HepG2 (cell line): ENCODE data around the gene INHA. TPM values are rescaled to one million over a fixed set of nuclear protein-coding genes. Genes with fewer than 3 reads are reported as not detected.

Experiments used
- ARID2 ChIP-seq: sonication (generic); formaldehyde crosslinking; IDR thresholded peaks from 2 replicates; pipeline ENCODE4 v1.8.1; 2022; ENCODE audit warnings: mild to moderate bottlenecking, missing genetic modification reagents, borderline replicate concordance
- ATF7-NPFF ChIP-seq: sonication (generic); formaldehyde crosslinking; IDR thresholded peaks from 2 replicates; pipeline ENCODE4 v1.8.1; 2023; ENCODE audit warnings: mild to moderate bottlenecking, low read depth, missing genetic modification reagents, moderate library complexity
- CEBPB ChIP-seq: IDR thresholded peaks from 2 replicates; pipeline ENCODE4 v1.6.1; 2011; ENCODE audit warnings: low read depth, low read length, improper control_type of control experiment, borderline replicate concordance
- HDAC1 ChIP-seq: sonication (generic); formaldehyde crosslinking; IDR thresholded peaks from 2 replicates; pipeline ENCODE4 v1.5.1; 2020; ENCODE audit warnings: mild to moderate bottlenecking, missing genetic modification reagents
- PRPF4 ChIP-seq: fragments of 200-400 bp; formaldehyde crosslinking; IDR thresholded peaks from 2 replicates; pipeline ENCODE4 v1.6.1; 2016; ENCODE audit warnings: low read length, low read depth; ENCODE audit not compliant: poor library complexity, severe bottlenecking
- RCOR2 ChIP-seq: IDR thresholded peaks from 2 replicates; pipeline ENCODE4 v1.6.1; 2016; ENCODE audit warnings: missing biosample characterization, missing genetic modification reagents
- RXRB ChIP-seq: IDR thresholded peaks from 2 replicates; pipeline ENCODE4 v1.6.1; 2016; ENCODE audit warnings: borderline replicate concordance, missing genetic modification reagents, missing compliant biosample characterization
- SIN3B ChIP-seq: fragments of 150-350 bp; IDR thresholded peaks from 2 replicates; pipeline ENCODE4 v1.6.1; 2014; ENCODE audit warnings: low read length
- STAT5B ChIP-seq: sonication (generic); formaldehyde crosslinking; IDR thresholded peaks from 2 replicates; pipeline ENCODE4 v1.4.0; 2020; ENCODE audit warnings: missing genetic modification reagents
- TAF1 ChIP-seq: sonication (generic); formaldehyde crosslinking; IDR thresholded peaks from 2 replicates; pipeline ENCODE4 v1.4.0; 2020; ENCODE audit warnings: missing genetic modification reagents
- TEAD2 ChIP-seq: sonication (generic); formaldehyde crosslinking; IDR thresholded peaks from 2 replicates; pipeline ENCODE4 v1.9.0; 2021; ENCODE audit warnings: missing genetic modification reagents
- ZBTB42 ChIP-seq: sonication (generic); formaldehyde crosslinking; IDR thresholded peaks from 2 replicates; pipeline ENCODE4 v1.5.0; 2020; ENCODE audit warnings: mild to moderate bottlenecking, missing genetic modification reagents
- ZC3H13 ChIP-seq: sonication (generic); formaldehyde crosslinking; IDR thresholded peaks from 2 replicates; pipeline ENCODE4 v1.8.1; 2023; ENCODE audit warnings: mild to moderate bottlenecking, missing genetic modification reagents, moderate library complexity
- ZMYM3 ChIP-seq: sonication (generic); formaldehyde crosslinking; IDR thresholded peaks from 2 replicates; pipeline ENCODE4 v1.5.1; 2020; ENCODE audit warnings: mild to moderate bottlenecking, missing genetic modification reagents
- ZMYM4 ChIP-seq: sonication (generic); formaldehyde crosslinking; IDR thresholded peaks from 2 replicates; pipeline ENCODE4 v1.8.1; 2023; ENCODE audit warnings: mild to moderate bottlenecking, missing genetic modification reagents
- ZNF33A ChIP-seq: sonication (generic); formaldehyde crosslinking; IDR thresholded peaks from 2 replicates; pipeline ENCODE4 v1.5.1; 2020; ENCODE audit warnings: missing genetic modification reagents, mild to moderate bottlenecking, moderate library complexity, borderline replicate concordance
- ZNF660 ChIP-seq: sonication (generic); formaldehyde crosslinking; IDR thresholded peaks from 2 replicates; pipeline ENCODE4 v1.5.1; 2020; ENCODE audit warnings: mild to moderate bottlenecking, low read depth, missing genetic modification reagents, borderline replicate concordance
- ZNF7 ChIP-seq: IDR thresholded peaks from 2 replicates; pipeline ENCODE4 v1.6.1; 2016; ENCODE audit warnings: missing biosample characterization, missing genetic modification reagents
- ZNF766 ChIP-seq: sonication (generic); formaldehyde crosslinking; IDR thresholded peaks from 2 replicates; pipeline ENCODE4 v1.5.0; 2020; ENCODE audit warnings: missing genetic modification reagents, borderline replicate concordance
- ZNF780A ChIP-seq: sonication (generic); formaldehyde crosslinking; IDR thresholded peaks from 2 replicates; pipeline ENCODE4 v1.8.0; 2022; ENCODE audit warnings: mild to moderate bottlenecking, missing genetic modification reagents, moderate library complexity
- ZNF781 ChIP-seq: sonication (generic); formaldehyde crosslinking; IDR thresholded peaks from 2 replicates; pipeline ENCODE4 v1.5.1; 2020; ENCODE audit warnings: borderline replicate concordance, mild to moderate bottlenecking, missing genetic modification reagents; ENCODE audit errors: not compliant biosample characterization
- polyA plus RNA-seq, 8 experiments: library from polyadenylated mRNA; depleted of rRNA in 3 of 8; stranded (reverse) in 7 of 8; unstranded in 1 of 8; fragments of >200 nt; fragmentation: Illumina TruSeq in 4 of 8; extraction: Trizol in 4 of 8; gene quantifications; 2 replicates each; pipeline versions ENCODE4 v1.2.1 to v1.2.3, GENCODE V29; 2011 to 2016; ENCODE audit warnings: low read depth in 4 of 8, missing spikeins in 1 of 8, mixed read lengths in 1 of 8; ENCODE audit not compliant: insufficient read depth in 1 of 8
- total RNA-seq, 5 experiments: library from RNA; depleted of rRNA; stranded (reverse); fragments of >200 nt; fragmentation: Illumina TruSeq; extraction: Trizol; gene quantifications; 2 replicates each; pipeline ENCODE4 v1.2.3, GENCODE V29; 2016; ENCODE audit warnings: low read depth in 1 of 5
- TF ChIP-seq, protein P1 (sequence below): sonication (generic); formaldehyde crosslinking; IDR thresholded peaks from 2 replicates; pipeline ENCODE4 v1.8.0; 2022; ENCODE audit warnings: mild to moderate bottlenecking, missing genetic modification reagents, moderate library complexity
- TF ChIP-seq, protein P2 (sequence below): sonication (generic); formaldehyde crosslinking; IDR thresholded peaks from 2 replicates; pipeline ENCODE4 v1.4.0; 2020; ENCODE audit warnings: mild to moderate bottlenecking, missing genetic modification reagents
- TF ChIP-seq, protein P3 (sequence below): sonication (generic); formaldehyde crosslinking; IDR thresholded peaks from 2 replicates; pipeline ENCODE4 v1.4.0; 2020; ENCODE audit warnings: mild to moderate bottlenecking, low read depth, missing genetic modification reagents

The INHA gene
- total and polyA plus RNA-seq, 2 of the 13 experiments (the other 11 are each of a cell fraction or from before 2014, with no cell fraction given), result 4.1 to 15.2 TPM

DNA sequence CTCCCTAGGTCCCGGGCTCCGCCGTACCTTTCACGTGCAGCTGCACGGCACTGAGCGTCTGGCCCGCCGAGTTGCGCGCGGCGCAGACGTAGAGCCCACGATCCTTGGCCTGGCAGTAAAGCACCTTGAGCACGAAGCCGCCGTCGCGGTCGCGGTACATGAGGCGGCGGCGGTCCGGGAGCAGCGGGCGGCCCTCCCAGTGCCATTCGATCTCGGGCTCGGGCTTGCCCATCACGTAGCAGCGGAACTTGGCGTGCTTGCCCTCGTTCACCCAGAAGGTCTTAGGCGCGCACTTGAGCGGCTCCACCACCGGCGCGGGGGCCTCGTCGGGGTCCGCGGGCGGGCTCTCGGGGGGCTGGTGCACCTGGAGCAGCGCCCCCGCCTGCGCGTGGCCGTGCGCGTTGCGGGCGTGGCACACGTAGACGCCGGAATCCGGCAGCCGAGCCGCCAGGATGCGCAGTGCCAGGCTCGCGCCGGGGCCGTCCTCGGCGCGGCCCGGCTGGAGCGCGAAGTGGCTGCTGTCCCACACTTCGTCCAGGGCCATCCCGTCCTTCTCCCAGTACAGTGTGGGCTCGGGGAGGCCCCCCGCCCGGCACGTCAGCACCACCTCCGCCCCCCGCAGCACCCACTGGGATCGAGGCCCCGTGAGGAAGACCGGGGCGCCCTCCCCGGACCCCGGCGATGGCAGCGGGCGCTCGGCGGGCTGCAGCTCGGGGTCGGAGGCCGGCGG is 1.8 kb upstream of the INHA start (continued):
- TF ChIP-seq RXRB (CRISPR knock-in tag) (no peak), ARID2 (CRISPR knock-in tag) (no peak), ATF7-NPFF (CRISPR knock-in tag) (peak; percentile 45), ZMYM4 (0 out of 2 replicates have a peak, but pooled peaks have one; percentile 2), ZNF7 (CRISPR knock-in tag) (no peak), ZNF33A (CRISPR knock-in tag) (no peak), ZMYM3 (CRISPR knock-in tag) (no peak), ZNF766 (CRISPR knock-in tag) (peak; percentile 26; the same call in 1 of the 2 replicates), SIN3B (no peak), PRPF4 (peak; percentile 96), TAF1 (CRISPR knock-in tag) (peak; percentile 63; the same call in 1 of the 2 replicates), ZNF660 (CRISPR knock-in tag) (no peak), ZNF780A (CRISPR knock-in tag) (peak; percentile 60; the same call in 1 of the 2 replicates), HDAC1 (CRISPR knock-in tag) (peak; percentile 55), ZC3H13 (CRISPR knock-in tag) (no peak; the same call in 1 of the 2 replicates), CEBPB (no peak), ZBTB42 (CRISPR knock-in tag) (no peak), TEAD2 (CRISPR knock-in tag) (no peak), ZNF781 (CRISPR knock-in tag) (no peak), RCOR2 (CRISPR knock-in tag) (no peak), STAT5B (CRISPR knock-in tag) (no peak)
- TF ChIP-seq, protein P1, sequence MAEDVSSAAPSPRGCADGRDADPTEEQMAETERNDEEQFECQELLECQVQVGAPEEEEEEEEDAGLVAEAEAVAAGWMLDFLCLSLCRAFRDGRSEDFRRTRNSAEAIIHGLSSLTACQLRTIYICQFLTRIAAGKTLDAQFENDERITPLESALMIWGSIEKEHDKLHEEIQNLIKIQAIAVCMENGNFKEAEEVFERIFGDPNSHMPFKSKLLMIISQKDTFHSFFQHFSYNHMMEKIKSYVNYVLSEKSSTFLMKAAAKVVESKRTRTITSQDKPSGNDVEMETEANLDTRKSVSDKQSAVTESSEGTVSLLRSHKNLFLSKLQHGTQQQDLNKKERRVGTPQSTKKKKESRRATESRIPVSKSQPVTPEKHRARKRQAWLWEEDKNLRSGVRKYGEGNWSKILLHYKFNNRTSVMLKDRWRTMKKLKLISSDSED (CRISPR knock-in tag), result peak; percentile 30; the same call in 1 of the 2 replicates
- TF ChIP-seq, protein P2, sequence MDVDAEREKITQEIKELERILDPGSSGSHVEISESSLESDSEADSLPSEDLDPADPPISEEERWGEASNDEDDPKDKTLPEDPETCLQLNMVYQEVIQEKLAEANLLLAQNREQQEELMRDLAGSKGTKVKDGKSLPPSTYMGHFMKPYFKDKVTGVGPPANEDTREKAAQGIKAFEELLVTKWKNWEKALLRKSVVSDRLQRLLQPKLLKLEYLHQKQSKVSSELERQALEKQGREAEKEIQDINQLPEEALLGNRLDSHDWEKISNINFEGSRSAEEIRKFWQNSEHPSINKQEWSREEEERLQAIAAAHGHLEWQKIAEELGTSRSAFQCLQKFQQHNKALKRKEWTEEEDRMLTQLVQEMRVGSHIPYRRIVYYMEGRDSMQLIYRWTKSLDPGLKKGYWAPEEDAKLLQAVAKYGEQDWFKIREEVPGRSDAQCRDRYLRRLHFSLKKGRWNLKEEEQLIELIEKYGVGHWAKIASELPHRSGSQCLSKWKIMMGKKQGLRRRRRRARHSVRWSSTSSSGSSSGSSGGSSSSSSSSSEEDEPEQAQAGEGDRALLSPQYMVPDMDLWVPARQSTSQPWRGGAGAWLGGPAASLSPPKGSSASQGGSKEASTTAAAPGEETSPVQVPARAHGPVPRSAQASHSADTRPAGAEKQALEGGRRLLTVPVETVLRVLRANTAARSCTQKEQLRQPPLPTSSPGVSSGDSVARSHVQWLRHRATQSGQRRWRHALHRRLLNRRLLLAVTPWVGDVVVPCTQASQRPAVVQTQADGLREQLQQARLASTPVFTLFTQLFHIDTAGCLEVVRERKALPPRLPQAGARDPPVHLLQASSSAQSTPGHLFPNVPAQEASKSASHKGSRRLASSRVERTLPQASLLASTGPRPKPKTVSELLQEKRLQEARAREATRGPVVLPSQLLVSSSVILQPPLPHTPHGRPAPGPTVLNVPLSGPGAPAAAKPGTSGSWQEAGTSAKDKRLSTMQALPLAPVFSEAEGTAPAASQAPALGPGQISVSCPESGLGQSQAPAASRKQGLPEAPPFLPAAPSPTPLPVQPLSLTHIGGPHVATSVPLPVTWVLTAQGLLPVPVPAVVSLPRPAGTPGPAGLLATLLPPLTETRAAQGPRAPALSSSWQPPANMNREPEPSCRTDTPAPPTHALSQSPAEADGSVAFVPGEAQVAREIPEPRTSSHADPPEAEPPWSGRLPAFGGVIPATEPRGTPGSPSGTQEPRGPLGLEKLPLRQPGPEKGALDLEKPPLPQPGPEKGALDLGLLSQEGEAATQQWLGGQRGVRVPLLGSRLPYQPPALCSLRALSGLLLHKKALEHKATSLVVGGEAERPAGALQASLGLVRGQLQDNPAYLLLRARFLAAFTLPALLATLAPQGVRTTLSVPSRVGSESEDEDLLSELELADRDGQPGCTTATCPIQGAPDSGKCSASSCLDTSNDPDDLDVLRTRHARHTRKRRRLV (CRISPR knock-in tag), result no peak
- TF ChIP-seq, protein P3, sequence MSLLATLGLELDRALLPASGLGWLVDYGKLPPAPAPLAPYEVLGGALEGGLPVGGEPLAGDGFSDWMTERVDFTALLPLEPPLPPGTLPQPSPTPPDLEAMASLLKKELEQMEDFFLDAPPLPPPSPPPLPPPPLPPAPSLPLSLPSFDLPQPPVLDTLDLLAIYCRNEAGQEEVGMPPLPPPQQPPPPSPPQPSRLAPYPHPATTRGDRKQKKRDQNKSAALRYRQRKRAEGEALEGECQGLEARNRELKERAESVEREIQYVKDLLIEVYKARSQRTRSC (CRISPR knock-in tag), result no peak
